ES-I3 (cell line): ENCODE results near the gene EVA1A.

Experiments used
- H3K36me3 ChIP-seq: 2 replicates; pipeline ENCODE4 v1.6.1; 2013; ENCODE audit warnings: mild to moderate bottlenecking, low read length, control low read depth, moderate library complexity; ENCODE audit not compliant: insufficient read depth
- H3K4me1 ChIP-seq: 2 replicates; pipeline ENCODE4 v1.6.1; 2013; ENCODE audit warnings: mild to moderate bottlenecking, control low read depth, low read length; ENCODE audit not compliant: insufficient read depth
- H3K9ac ChIP-seq: 2 replicates; pipeline ENCODE4 v1.6.1; 2013; ENCODE audit warnings: low read depth, mild to moderate bottlenecking, low read length, moderate library complexity
- H3K9me3 ChIP-seq: 2 replicates; pipeline ENCODE4 v1.6.1; 2013; ENCODE audit warnings: mild to moderate bottlenecking, low read length, moderate library complexity; ENCODE audit not compliant: control insufficient read depth, insufficient read depth

Gene EVA1A

DNA sequence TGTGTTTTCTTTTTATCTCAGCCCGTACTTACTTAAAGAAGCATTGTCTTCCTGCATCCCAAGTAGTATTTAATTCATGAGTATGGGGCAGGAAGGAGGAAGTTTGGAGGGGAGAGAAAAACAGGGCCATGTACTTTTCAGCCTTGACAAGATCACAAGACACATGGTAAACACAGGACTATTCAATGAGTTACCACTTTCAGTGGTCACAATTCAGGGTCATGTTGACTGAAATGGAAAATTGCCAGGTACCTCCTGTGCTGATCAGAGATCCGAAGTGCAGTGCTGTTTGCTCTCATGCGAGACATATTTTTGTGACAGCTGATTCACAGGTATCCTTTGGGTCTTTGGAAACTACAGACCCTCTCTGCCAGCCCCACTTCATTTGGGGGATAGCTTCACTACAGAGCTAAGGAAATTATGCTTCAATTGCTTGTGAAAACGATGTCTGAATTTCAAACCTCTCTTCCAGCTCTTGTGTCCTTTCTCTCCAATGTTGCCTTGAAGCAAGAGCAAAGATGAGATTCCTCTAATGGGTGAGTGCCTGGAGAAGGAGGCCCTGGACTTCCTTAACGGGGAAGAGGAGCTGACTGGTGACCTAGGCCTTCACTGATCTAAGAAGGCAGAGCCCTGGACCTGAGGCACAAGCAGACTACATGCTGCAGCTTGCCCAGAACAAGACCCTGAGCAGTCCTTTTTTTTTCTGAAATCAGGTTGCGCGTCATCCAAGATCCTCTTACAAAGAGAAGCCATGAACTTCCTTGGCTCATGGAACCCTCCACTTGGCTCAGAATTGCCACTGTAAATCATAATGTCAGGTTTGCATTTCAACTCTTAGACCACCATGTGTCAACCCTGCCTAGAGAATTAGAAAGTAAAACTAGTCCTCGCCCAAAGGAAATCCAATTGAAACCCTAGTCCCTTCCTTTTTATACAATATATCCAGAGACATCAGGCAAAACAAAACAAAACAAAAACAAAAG is 44.1 kb downstream of the EVA1A start:
- no peaks in the 10 kb centered on the region; the same call in 1 of the 2 replicates for H3K36me3 ChIP-seq
- no peaks in the 10 kb centered on the region for H3K9me3 ChIP-seq
- H3K9ac ChIP-seq: no peak overlapping the region
- no peaks in the 10 kb centered on the region for H3K4me1 ChIP-seq

DNA sequence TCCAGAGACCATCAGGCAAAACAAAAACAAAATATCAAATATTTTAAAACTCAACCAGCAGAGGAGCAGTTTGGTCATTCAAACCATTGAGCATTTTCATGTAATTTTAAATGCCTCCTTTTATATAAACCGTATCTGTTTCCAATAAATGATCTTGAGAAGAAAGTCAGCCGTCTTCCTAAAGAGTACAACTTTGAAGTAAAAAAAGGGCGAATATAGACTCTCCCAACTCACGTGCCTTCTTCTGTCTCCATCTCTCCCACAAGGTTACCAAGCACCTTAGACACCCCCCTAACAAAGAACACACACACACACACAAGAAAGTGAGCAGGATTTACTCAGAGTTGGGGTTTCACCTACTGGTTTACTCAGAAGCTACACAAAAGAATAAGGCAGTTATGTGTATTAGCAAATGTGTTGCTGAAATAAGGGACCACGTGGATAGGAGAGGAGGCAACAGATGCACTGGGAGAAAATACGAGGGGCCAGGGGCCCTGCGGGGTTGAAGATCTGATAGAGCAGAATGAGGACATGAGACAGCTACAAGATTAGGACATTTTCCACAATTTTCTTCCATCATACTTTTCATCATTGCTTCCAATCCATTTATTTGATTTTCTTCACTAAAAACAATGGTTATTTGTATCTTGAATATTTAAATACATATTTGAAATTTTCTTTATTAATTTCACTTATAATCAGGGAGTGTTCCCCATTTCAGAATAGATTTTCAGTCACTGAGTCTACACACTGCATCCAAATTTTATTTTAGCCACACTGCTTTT is 45.0 kb downstream of the EVA1A start:
- Histone ChIP-seq H3K9ac (no peak overlapping the region), H3K4me1 (no peaks in the 10 kb centered on the region), H3K9me3 (no peaks in the 10 kb centered on the region), H3K36me3 (no peaks in the 10 kb centered on the region; the same call in 1 of the 2 replicates)

DNA sequence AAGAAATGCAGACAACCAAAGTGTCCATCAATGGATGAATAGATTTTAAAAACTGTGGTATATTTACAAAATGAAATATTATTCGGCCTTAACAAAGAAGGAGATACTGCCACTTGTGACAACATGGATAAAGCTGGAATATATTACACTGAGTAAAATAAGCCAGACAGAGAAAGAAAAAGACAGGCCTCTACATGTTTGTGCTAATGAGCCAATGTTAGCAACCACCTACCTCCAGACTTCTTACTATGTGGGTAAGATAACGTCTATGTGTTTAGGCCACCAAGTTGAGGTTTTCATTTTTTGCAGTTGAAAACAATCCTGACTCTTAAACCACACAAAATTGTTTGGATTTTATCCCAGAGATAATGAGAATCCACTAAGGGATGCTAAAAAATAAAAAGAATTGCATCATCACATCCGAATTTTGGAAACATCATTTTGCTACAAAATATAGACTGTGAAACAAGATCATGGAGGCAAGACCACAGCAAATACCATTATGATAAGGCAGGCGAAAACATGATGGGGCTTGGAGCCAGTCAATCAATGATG is 47.0 kb downstream of the EVA1A start:
- Histone ChIP-seq H3K36me3 (no peaks in the 10 kb centered on the region; the same call in 1 of the 2 replicates), H3K4me1 (no peaks in the 10 kb centered on the region), H3K9me3 (no peaks in the 10 kb centered on the region; the same call in 1 of the 2 replicates), H3K9ac (no peak overlapping the region)

DNA sequence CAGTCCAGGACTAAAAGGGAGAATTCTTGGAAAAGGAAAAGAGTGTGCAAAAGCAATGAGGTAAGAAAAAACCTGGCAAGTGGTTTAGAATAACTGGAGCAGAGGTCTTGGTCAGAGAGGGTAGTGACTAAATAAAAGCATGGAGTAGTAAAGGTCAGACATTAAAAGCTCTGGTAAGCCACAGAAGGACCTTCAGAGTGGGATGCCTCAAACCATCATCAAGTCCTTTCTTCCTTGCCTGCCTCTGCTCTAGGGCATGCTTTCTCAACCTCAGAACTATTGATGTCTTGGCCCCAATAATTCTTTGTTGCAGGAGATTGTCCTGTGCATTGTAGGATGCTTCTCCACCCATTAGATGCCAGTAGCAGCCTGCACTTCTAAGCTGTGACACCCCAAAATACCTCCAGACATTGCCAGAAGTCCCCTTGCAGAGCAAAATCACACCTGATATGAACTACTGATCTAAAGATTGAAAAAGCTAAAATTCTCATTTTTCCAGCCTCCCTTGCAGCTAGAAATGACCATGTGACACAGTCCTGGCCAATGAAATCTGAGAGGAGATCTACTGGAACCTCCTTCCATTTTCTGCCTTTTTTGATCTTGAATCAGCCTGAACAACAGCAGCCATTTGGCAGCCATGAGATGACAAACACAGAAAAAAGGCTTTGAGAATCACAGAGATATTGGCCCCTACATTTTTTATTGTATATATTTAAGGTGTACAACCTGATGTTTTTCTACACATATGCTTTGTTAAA is 48.1 kb downstream of the EVA1A start:
- no peaks in the 10 kb centered on the region for H3K4me1 ChIP-seq
- no peaks in the 10 kb centered on the region; the same call in 1 of the 2 replicates for H3K9me3 ChIP-seq
- H3K36me3 ChIP-seq: no peaks in the 10 kb centered on the region
- no peak overlapping the region for H3K9ac ChIP-seq

DNA sequence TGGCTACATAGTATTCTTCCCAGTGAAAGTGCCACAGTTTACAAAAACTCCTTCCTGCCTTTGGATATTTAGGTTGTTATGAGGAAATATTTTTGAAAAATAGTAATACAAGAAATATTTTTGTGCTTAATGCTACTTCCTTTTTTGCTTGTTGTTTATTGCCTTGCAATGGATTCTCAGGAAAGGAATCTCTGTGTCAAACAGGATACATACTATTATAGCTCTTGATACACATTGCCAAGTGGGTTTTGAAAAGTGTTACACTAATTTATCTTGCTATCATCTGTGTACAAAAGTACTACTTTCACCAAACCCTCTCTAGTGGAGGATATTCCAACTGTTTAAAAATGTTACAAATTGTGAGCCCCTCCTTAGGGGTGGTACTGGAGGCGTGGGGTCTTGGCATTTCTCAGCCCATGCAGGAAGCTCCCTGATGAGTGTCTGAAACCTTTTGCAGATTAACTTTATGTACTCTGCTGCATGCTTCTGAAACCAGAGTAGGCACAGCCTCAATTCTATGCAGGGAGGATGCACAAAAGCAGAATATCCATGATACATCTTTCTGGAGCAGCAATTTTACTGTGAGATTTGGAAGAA is 54.5 kb downstream of the EVA1A start:
- Histone ChIP-seq H3K36me3 (no peaks in the 10 kb centered on the region), H3K4me1 (no peaks in the 10 kb centered on the region), H3K9me3 (no peaks in the 10 kb centered on the region; the same call in 1 of the 2 replicates), H3K9ac (no peak overlapping the region)

DNA sequence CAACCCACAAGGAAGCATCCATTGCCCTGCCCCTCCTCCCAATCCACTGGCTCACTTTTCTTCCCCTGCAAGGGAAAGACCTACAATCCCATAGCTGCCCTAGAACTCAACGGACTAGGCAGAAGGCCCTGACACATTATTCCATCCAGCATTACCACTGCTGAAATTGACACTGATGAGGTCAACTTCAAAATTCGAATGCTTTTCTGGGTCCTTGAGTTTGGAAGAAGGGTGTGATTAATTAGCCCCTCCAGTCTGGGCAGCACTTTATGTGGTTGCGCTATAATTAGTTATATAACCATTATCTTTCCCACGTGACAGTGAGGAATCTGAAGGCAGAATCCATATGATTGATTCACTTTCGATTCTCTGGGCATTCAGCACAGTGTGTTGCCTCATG is 55.7 kb downstream of the EVA1A start:
- Histone ChIP-seq H3K9ac (no peak overlapping the region), H3K36me3 (no peaks in the 10 kb centered on the region), H3K4me1 (no peaks in the 10 kb centered on the region), H3K9me3 (no peaks in the 10 kb centered on the region)

DNA sequence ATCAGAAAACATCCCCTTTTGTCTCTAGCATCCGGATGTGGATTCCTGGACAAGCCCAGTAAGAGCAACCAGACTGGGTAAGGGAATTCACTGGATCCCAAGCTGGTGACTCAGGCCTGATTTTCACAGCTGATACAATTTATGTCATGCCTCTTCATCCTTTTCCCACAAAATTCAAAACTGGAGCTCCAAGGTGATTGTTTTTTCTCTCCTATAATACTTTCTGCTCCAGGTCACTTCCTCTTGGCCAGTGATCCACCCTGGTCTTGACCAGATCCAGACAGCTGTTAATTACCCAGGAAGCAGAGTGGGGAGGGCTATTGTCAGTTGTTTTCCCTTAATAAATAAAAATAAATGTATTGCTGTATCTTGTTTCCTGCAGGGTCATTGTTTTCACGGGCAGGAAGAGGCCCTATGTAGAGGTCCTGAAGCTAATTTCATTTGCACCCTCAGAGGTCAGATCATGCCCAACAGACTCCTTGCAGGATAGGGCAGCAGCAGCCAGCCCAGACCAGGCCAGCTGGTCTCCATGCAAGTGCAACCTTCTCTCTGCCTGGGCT is 57.6 kb downstream of the EVA1A start:
- Histone ChIP-seq H3K9ac (no peak overlapping the region), H3K4me1 (no peaks in the 10 kb centered on the region), H3K36me3 (no peaks in the 10 kb centered on the region), H3K9me3 (no peaks in the 10 kb centered on the region)

DNA sequence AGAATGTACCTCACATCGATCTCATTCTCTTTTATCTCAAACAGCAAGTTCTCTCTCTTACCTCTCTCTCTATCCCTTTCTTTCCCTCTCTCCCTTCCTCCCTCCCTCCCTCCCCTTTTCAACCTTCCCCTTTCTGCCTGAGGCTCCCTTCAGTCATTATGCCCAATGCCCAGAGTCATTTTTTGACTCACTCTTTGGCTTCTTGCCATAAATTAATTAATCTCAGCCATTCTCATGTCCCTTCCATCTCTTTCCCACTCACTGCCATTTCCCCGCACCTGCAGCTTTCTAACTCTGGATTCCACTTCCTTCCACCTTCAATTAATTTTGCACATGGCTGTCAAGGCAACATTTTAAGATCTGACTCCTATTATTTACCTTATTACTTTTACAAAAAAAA is 60.1 kb downstream of the EVA1A start:
- Histone ChIP-seq H3K36me3 (no peaks in the 10 kb centered on the region), H3K4me1 (peaks cover 4% of the 10 kb centered on the region; the same call in 1 of the 2 replicates), H3K9ac (no peak overlapping the region), H3K9me3 (no peaks in the 10 kb centered on the region)

DNA sequence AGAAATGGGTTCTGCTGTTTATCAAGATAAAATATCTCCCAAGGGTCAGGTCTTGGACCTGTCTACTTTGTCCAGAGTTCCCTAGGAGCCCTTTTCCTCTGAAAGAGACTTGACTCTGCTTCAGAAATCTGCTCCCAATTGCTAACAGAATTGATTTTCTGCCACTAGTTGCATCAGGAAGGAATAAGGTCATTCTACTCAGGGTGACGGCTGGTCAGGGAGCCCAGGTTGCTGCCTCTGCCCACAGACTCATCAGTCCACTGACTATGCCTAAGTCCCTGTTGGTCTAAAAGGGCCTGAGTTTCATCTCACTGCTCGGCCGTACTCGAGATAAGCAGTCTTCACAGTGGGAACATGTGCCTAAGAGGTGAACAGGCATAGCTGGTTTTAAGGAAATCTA is 61.2 kb downstream of the EVA1A start:
- Histone ChIP-seq H3K4me1 (peaks cover 4% of the 10 kb centered on the region; the same call in 1 of the 2 replicates), H3K9ac (no peak overlapping the region), H3K36me3 (no peaks in the 10 kb centered on the region)

DNA sequence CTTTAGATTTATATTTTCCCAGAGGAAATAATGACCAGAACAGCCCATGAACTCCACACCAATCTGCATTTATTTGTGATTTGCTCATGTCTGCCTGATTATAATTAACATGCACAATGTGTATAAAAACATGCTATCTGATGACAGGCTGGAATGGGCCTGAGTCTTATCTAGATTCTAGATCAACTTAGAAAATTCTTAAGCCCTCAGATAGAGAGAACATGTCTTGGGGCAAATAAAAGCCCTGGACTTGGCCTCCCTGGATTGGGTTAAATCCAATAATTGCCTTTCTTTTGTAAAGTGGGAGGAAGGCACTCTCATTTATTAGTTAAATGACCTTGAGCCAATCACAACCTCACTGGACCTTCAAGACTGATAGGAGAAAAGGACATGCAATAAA is 61.8 kb downstream of the EVA1A start:
- peaks cover 4% of the 10 kb centered on the region; the same call in 1 of the 2 replicates for H3K4me1 ChIP-seq
- H3K9me3 ChIP-seq: no peaks in the 10 kb centered on the region
- H3K36me3 ChIP-seq: no peaks in the 10 kb centered on the region
- no peak overlapping the region for H3K9ac ChIP-seq

More for the DNA sequence above, 61.2 kb downstream of the EVA1A start:
- H3K9me3 ChIP-seq: no peaks in the 10 kb centered on the region

DNA sequence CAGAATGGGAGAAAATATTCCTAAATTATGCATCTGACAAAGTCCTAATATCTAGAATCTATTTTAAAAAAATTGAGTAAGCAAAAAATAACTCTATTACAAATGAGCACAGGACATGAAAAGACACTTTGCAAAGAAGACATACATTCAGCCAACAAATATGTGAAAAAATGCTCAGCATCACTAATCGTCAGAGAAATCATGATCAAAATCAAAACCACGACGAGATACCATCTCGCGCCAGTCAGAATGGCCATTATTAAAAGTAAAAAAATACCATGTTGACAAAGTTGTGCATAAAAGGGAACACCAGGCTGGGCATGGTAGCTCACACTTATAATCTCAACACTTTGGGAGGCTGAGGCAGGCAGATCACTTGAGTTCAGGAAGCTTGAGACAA is 63.5 kb downstream of the EVA1A start:
- H3K9ac ChIP-seq: no peak overlapping the region
- peaks cover 4% of the 10 kb centered on the region; the same call in 1 of the 2 replicates for H3K4me1 ChIP-seq
- H3K9me3 ChIP-seq: no peaks in the 10 kb centered on the region
- no peaks in the 10 kb centered on the region for H3K36me3 ChIP-seq

DNA sequence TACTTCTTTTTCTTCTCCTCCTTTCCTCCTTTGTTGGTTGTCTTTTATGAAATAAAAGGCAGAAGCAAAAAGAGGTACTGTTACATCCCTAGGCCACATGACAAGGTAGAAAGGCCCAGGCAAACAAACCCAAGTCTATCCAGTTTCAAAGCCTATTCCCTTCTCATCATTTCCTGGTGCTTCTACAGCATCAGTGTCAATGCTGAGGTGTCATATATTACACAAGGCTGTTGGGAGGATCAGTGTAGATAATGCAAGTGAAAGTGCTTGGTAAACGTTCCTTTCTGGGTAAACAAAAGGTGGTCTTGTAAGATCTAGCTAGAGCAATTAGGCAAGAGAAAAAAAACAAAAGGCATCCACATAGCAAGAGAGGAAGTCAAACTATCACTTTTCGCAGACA is 64.9 kb downstream of the EVA1A start:
- H3K4me1 ChIP-seq: peaks cover 4% of the 10 kb centered on the region; the same call in 1 of the 2 replicates
- H3K36me3 ChIP-seq: no peaks in the 10 kb centered on the region
- no peaks in the 10 kb centered on the region for H3K9me3 ChIP-seq
- H3K9ac ChIP-seq: no peak overlapping the region

DNA sequence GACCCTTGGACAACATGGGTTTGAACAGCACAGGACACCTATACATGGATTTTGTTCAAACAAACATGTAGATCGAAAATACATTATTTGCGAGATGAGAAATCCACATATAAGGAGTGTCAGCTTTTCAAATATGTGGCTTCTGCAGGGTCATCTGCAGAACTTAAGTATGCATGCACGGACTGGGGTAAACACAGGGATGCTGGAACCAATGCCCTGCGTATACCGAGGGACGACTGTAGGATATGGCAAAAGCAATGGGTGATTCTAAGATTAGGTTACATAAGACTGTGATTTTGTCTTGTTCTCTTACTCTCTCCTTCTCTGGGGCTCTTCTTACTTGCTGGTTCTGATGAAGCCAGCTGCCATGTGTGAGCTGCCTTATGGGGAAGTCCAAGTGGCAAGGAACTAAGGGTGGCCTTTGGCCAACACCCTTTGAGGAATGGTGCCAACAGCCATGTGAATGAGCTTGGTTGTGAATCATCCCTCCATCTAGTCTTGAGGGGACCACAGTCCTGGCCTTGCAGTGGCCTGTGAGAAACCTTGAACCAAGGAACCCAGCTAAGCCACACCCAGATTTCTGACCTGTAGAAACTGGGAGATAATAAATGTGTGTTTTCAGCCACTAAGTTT is 66.5 kb downstream of the EVA1A start:
- H3K9ac ChIP-seq: no peak overlapping the region
- no peaks in the 10 kb centered on the region for H3K36me3 ChIP-seq
- no peaks in the 10 kb centered on the region for H3K9me3 ChIP-seq
- peaks cover 4% of the 10 kb centered on the region; the same call in 1 of the 2 replicates for H3K4me1 ChIP-seq
